ENCODE results near the gene CHTF18.
"Not testable (repeated sequence)": the region's sequence is repeated elsewhere in the genome, so short reads cannot be mapped to it uniquely, and the experiment has no call there.

CHTF18 gene

DNA sequence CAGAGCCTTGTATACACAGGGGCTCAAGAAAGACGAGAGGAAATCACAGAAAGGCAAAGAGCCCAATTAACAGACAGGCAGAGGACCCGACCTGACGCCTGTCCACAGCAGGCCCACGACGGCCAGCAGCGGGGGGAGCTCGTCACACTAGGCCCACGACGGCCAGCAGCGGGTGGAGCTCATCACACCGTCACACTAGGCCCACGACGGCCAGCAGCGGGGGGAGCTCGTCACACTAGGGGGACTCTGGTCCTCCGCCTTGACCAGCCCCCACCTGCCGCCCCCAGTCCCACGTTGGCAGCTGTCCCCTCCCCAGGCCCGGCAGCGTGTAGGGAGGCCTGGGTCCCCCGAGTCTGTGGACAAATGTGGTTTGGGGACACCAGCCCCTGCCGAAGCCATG lies 35.8 kb downstream of the CHTF18 start:
- Mint-ChIP-seq H3K4me1 (ENCODE audit: low read depth) (no peaks in the 10 kb centered on the region), H3K27me3 (peaks cover 20% of the 10 kb centered on the region), H3K4me3 (no peak overlapping the region), H3K9me3 (no peaks in the 10 kb centered on the region), H3K36me3 (ENCODE audit: low read depth) (no peaks in the 10 kb centered on the region), H3K27ac (no peak overlapping the region)
- intact Hi-C loops (cut with micrococcal nuclease), result no loop called here

DNA sequence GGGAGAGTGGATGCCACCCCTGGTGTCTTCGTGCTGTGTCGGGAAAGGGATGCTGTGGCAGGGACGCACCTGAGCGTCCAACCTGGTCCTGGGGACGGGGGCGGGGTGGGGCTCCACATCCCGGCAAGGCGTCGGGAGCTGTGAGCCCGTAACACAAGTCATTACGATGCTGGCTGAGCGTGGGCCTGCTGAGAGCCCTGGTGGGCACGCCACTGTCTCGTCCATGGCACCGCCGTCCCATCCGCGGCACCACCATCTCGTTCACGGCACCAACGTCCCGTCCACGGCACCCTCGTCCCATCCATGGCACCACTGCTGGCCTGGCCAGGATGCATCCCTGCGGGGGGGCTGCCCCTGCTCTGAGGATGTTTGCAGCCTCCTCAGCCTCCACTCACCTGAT lies 36.2 kb downstream of the CHTF18 start:
- intact Hi-C loops (cut with micrococcal nuclease), result no loop called here
- no peak overlapping the region for H3K4me3 Mint-ChIP-seq
- no peaks in the 10 kb centered on the region for H3K9me3 Mint-ChIP-seq
- no peaks in the 10 kb centered on the region for H3K4me1 Mint-ChIP-seq (ENCODE audit: low read depth)
- H3K36me3 Mint-ChIP-seq (ENCODE audit: low read depth), result no peaks in the 10 kb centered on the region
- H3K27ac Mint-ChIP-seq, result no peak overlapping the region
- H3K27me3 Mint-ChIP-seq, result peaks cover 17% of the 10 kb centered on the region

DNA sequence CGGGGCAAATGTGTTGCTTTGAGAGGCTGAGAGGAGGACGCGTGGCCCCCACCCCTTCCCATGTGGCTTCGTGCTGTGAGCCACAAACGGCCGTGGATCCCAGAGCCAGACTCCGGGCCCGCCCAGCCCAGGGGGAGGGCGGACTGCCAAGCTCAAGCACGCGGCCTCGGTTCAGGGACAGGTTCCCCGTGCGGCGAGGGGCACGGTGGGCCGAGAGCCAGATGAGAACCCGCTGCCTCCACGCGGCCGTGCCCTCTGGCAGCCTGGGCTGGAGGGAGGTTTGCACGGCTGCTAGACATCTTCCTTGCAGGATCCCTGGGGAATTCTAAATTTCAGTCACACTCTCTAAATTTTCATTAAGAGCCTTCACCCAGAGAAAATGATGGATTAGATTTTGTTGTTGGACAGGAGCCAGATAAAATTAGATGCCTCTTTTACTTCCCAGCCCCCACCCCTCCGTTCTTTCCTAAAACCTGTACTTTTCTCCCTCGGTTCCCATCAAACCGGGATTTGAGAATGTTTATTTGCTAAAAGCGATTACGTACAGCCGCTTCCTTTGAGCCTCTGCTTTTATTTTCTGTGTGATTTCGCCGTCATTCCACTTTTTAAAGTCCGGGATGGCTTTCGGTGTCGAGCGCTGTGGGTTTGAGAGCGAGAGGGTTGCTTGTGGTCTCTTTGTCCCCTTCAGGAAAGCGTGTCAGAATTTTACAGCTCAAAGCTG lies 37.1 kb downstream of the CHTF18 start:
- no peak overlapping the region for H3K4me3 Mint-ChIP-seq
- no peak overlapping the region for H3K27ac Mint-ChIP-seq
- H3K9me3 Mint-ChIP-seq, result no peaks in the 10 kb centered on the region
- intact Hi-C loops (cut with micrococcal nuclease), result no loop called here
- no peaks in the 10 kb centered on the region for H3K4me1 Mint-ChIP-seq (ENCODE audit: low read depth)
- H3K27me3 Mint-ChIP-seq, result peaks cover 16% of the 10 kb centered on the region
- H3K36me3 Mint-ChIP-seq (ENCODE audit: low read depth), result no peaks in the 10 kb centered on the region

DNA sequence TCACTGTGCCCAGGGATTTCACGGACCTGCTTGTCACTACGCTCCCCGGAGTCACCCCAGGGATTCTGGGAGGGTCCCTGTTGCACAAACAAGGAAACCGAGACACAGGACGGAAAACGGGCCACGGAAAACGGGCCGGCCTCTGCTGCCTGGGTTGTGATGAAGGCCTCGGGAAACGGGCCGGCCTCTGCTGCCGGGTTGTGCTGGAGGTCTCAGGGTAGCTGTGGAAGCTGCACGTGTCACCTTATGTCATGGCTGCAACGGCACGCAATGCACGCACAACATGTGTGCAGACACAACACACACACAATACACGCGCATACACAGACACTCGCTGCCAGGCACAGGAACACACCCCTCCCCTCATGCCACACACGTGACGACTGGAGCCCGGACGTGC lies 39.1 kb downstream of the CHTF18 start:
- H3K9me3 Mint-ChIP-seq, result no peaks in the 10 kb centered on the region
- H3K27me3 Mint-ChIP-seq, result peaks cover 10% of the 10 kb centered on the region
- peaks cover 5% of the 10 kb centered on the region for H3K4me1 Mint-ChIP-seq (ENCODE audit: low read depth)
- intact Hi-C loops (cut with micrococcal nuclease), result no loop called here
- H3K27ac Mint-ChIP-seq, result no peak overlapping the region
- H3K36me3 Mint-ChIP-seq (ENCODE audit: low read depth), result no peaks in the 10 kb centered on the region
- no peak overlapping the region for H3K4me3 Mint-ChIP-seq

DNA sequence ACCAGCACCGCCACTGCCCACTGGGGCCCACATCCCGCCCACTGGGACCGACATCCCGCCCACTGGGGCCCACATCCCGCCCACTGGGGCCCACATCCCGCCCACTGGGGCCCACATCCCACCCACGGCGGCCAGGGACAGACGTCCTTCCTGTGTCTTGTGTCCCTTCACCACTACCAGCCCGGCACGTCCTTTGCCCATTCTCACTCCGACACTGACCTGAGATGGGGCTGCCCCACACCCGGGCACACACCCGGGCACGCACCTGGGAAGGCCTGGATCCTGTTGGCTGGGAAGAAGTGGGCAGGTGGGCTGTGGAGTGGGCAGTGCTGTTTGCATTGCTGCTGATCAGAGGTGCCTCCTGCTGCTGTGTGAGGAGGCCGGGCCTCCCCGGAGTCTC lies 40.5 kb downstream of the CHTF18 start:
- no peak overlapping the region for H3K27ac Mint-ChIP-seq
- H3K36me3 Mint-ChIP-seq (ENCODE audit: low read depth), result no peaks in the 10 kb centered on the region
- no peaks in the 10 kb centered on the region for H3K9me3 Mint-ChIP-seq
- no peak overlapping the region for H3K4me3 Mint-ChIP-seq
- peaks cover 10% of the 10 kb centered on the region for H3K27me3 Mint-ChIP-seq
- intact Hi-C loops (cut with micrococcal nuclease), result no loop called here
- peaks cover 5% of the 10 kb centered on the region for H3K4me1 Mint-ChIP-seq (ENCODE audit: low read depth)

DNA sequence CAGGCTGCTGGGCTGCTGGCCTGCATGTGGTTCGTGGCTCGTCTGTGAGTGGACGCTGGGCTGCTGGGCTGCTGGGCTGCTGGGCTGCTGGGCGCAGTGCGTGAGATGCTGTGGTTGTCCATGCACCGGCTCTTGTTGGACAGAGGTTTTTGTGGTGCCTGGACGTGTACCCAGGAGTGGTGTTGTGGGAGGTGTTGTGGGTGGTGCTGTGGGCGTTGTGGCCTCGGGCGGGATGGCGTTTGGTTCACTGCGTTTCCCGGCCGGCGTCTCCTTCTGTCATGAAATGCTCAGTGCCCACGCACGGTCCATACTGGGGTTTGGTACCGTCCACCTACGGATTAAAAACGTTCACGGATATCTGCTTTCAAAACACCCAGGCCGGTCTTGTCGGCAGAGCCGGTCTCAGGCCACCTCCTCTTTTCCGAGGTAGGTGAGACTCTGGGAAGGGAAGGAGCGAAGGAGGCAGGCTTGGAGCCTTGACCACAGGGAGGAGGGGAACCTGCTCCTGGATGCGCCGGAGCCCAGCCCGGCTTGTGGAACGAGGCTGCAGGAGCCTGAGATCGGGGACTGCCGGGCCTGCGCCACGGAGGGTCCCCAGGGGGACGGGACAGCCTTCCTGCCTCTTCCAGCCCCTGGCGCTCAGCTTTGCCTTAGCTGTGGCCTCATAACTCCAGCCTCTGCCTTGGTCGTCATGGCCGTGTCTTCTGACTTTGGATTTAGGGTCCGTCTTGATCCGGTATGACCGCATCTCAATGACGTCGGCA lies 41.9 kb downstream of the CHTF18 start:
- H3K4me1 Mint-ChIP-seq (ENCODE audit: low read depth), result peaks cover 5% of the 10 kb centered on the region
- H3K9me3 Mint-ChIP-seq, result peaks cover 1% of the 10 kb centered on the region
- intact Hi-C loops (cut with micrococcal nuclease), result no loop called here
- no peaks in the 10 kb centered on the region for H3K36me3 Mint-ChIP-seq (ENCODE audit: low read depth)
- no peak overlapping the region for H3K27ac Mint-ChIP-seq
- no peak overlapping the region for H3K4me3 Mint-ChIP-seq
- peaks cover 10% of the 10 kb centered on the region for H3K27me3 Mint-ChIP-seq

DNA sequence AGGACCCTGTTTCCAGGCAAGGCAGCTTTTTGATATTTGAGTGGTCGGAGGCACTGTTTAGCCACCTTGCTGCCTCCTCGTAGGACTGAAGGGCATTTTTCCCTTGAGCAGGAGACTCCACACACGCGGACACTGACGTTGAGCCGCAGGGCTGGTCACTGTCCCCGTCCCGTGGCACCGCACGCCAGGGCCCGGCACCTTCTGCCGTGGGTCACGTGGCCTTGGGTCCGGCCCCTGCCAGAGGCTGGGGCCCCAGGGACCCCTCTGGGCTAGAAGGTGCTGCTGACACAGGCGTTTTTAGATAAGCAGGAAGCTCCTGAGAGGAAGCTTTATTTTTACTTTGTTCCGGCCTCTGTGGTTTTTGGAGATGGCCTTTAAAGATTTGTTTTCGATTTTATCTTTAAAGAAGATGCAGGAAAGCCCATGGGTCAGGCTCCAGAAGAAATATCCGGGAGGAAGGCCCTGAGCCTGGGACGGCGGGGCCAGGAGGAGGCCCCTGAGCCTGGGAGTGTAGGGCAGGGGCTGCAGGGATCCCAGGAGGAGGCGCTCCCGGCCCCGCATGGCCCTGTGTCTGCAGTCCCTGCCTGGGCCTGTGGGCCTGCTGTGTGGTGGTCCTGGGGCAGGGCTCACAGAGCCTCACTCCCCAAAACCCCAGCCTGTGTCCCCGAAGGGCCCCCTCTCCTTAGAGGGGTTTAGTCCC lies 42.6 kb downstream of the CHTF18 start:
- H3K4me3 Mint-ChIP-seq, result no peak overlapping the region
- intact Hi-C loops (cut with micrococcal nuclease), result no loop called here
- peaks cover 9% of the 10 kb centered on the region for H3K27me3 Mint-ChIP-seq
- H3K9me3 Mint-ChIP-seq, result peaks cover 9% of the 10 kb centered on the region
- H3K36me3 Mint-ChIP-seq (ENCODE audit: low read depth), result no peaks in the 10 kb centered on the region
- H3K27ac Mint-ChIP-seq, result no peak overlapping the region
- H3K4me1 Mint-ChIP-seq (ENCODE audit: low read depth), result peaks cover 5% of the 10 kb centered on the region

DNA sequence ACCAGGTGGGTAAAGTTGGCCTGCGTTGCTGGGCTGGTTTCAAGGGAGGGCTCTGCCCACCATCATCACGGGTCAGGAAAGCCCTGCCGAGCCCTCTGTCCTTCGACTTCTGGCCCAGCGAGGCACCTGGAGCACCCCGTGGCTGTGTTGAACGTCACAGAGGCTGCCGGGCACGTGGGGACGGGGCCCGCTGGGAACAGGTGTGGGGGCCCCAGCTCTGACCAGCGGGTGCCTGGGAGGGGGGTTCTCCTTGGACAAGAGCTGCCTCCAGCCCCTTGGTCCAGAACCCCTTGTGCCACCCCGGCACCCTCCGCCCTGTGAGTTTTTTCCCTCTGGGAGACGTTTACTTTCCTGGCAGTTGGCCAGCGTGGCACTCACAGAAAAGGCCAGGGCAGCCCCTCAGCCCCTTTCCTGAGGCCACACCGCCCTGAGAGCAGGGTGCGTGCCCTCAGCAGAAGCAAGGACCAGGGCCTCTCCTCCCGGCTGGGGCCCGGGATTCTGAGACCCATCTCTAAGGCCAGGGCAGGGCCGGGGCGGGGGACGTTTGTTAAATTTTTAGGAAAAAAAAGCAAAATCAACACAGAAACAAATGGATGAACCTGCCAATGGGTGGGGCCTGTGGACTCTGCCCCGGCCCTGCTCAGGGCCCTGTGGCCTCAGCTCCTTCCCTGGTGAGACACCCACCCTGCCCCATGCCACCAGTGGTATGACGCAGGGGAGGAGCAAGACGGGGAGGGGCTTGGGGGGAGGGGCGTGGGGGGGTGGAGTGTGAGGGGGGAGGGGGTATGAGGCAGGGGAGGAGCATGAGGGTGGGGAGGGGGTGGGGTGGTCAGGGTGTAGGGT lies 43.4 kb downstream of the CHTF18 start:
- H3K36me3 Mint-ChIP-seq (ENCODE audit: low read depth), result no peaks in the 10 kb centered on the region
- H3K4me3 Mint-ChIP-seq, result no peak overlapping the region
- intact Hi-C loops (cut with micrococcal nuclease), result no loop called here
- peaks cover 11% of the 10 kb centered on the region for H3K27me3 Mint-ChIP-seq
- H3K4me1 Mint-ChIP-seq (ENCODE audit: low read depth), result peaks cover 5% of the 10 kb centered on the region
- no peak overlapping the region for H3K27ac Mint-ChIP-seq
- peaks cover 16% of the 10 kb centered on the region for H3K9me3 Mint-ChIP-seq

DNA sequence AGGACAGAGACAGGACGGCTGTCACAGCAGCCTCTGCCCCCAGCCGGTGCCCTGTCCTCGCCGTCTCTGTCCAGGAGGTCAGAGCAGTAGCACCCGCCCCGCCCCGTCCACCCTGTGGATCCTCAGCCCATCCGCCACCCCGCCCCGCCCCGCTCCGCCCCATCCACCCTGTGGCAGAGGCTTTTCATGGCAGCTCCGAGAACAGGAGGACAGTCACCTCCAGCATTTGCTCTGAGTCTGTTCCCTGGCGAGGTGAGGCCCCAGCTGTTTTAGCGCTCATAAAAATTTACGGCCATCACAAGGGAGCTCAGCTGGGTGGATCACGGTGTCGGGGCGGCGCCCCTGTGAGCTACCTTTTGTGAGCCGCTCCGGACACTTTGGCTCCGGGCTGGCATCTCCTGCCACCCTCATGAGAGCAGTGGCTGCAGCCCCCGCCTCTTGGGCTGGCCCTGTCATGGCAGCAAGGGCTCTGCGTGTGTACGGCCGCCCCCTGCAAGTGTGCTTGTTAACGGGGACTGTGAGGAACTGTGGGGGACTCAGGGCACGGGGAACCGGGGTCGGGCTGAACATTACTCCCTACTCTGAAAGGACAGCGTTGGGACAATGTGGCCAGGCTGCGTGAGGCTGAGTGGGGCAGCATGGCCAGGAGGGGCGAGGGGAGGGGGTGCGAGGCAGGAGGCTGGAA lies 44.4 kb downstream of the CHTF18 start:
- H3K4me1 Mint-ChIP-seq (ENCODE audit: low read depth), result peaks cover 5% of the 10 kb centered on the region
- H3K4me3 Mint-ChIP-seq, result no peak overlapping the region
- peaks cover 20% of the 10 kb centered on the region for H3K9me3 Mint-ChIP-seq
- intact Hi-C loops (cut with micrococcal nuclease), result no loop called here
- no peaks in the 10 kb centered on the region for H3K36me3 Mint-ChIP-seq (ENCODE audit: low read depth)
- no peak overlapping the region for H3K27ac Mint-ChIP-seq
- peaks cover 11% of the 10 kb centered on the region for H3K27me3 Mint-ChIP-seq

DNA sequence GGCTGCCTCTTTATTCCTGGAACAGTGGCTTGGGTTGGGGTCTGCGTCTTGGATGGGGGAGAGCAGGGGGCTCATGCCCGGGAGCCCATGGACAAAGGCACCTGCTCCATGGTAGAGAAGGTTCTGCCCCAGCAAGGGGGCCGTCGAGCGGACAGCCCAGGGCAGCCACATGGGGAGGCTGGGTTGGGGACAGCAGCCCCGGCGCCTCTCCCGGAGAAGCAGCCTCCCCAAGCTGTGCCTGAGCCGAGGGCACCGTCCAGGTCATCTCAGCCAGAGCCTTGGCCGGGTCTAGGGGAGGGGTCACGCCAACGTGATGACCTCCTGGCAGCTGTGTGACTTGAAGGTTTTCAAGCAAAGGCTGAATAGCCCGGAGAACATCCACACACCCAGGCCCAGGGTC lies 45.0 kb downstream of the CHTF18 start:
- Mint-ChIP-seq H3K27me3 (peaks cover 11% of the 10 kb centered on the region), H3K9me3 (peaks cover 20% of the 10 kb centered on the region), H3K36me3 (ENCODE audit: low read depth) (no peaks in the 10 kb centered on the region), H3K4me1 (ENCODE audit: low read depth) (peaks cover 5% of the 10 kb centered on the region), H3K4me3 (no peak overlapping the region), H3K27ac (no peak overlapping the region)
- intact Hi-C loops (cut with micrococcal nuclease), result no loop called here

DNA sequence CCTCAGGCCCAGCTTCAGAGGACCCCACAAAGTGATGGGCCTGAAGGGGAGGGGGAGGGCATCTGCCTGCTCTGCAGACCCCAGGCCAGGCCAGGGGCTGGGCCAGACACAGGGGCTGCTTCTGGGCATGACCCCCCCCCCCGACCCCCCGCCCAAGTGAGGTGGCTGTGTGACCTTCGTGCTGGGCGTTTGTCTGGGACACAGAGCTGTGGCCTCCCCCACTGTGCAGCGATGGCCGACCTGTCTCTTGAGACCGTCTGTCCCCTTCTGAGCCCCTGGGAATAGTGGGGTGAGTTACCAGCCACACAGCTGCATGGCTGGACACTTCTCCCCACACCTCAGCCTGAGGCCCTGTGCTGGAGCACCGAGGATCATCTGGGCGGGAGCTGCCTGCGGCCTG lies 47.0 kb downstream of the CHTF18 start:
- intact Hi-C loops (cut with micrococcal nuclease), result no loop called here
- H3K4me1 Mint-ChIP-seq (ENCODE audit: low read depth), result peaks cover 5% of the 10 kb centered on the region
- peaks cover 3% of the 10 kb centered on the region for H3K27me3 Mint-ChIP-seq
- H3K4me3 Mint-ChIP-seq, result no peak overlapping the region
- no peak overlapping the region for H3K27ac Mint-ChIP-seq
- peaks cover 20% of the 10 kb centered on the region for H3K9me3 Mint-ChIP-seq
- H3K36me3 Mint-ChIP-seq (ENCODE audit: low read depth), result no peaks in the 10 kb centered on the region

DNA sequence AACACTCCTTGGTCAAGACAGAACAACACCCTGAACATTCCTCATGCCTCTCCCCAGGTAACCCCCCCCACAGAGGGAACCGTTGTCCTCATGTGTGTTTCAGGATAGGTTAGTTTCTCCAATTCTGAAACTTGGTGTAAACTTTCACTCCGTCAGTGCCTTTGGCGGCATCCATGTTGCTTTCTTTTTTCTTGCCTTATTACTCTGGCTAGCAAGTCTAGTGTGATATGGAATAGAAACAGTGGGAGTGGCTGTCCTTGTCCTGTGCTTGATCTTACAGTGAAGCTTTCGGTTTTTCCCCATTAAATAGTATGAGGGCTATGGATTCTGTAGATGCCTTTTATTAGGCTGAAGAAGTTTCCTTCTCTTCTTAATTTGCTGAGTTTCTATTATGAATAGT lies 47.8 kb downstream of the CHTF18 start:
- Mint-ChIP-seq H3K27me3 (peaks cover 2% of the 10 kb centered on the region), H3K9me3 (peaks cover 20% of the 10 kb centered on the region), H3K4me3 (no peak overlapping the region), H3K36me3 (ENCODE audit: low read depth) (no peaks in the 10 kb centered on the region), H3K4me1 (ENCODE audit: low read depth) (no peaks in the 10 kb centered on the region), H3K27ac (no peak overlapping the region)
- intact Hi-C loops (cut with micrococcal nuclease), result no loop called here

DNA sequence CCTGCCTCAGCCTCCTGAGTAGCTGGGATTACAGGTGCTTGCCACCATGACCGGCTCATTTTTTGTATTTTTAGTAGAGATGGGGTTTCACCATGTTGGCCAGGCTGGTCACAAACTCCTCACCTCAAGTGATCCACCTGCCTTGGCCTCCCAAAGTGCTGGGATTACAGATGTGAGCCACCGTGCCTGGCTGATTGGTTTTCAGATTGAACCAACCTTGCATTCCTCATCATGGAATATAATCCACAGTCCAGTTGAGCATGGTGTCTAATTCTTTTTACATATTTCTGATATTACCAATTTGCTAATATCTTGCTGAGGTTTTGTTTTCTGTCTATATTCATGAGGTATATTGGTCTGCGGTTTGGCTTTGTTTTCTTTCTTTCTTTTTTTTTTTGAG lies 48.4 kb downstream of the CHTF18 start:
- H3K27me3 Mint-ChIP-seq; intact Hi-C loops (cut with micrococcal nuclease); H3K4me3 Mint-ChIP-seq; H3K27ac Mint-ChIP-seq; H3K4me1 Mint-ChIP-seq (ENCODE audit: low read depth); H3K36me3 Mint-ChIP-seq (ENCODE audit: low read depth): not testable (repeated sequence)
- peaks cover 20% of the 10 kb centered on the region for H3K9me3 Mint-ChIP-seq
